ENCODE results near the gene PTPRN2.

The PTPRN2 gene

GRCh38 chr7:158270856-158271413 lies 316.7 kb downstream of the PTPRN2 start:
- no peak for DNase-seq (ENCODE audit: low read depth in 4 of 4, low spot score in 1 of 4)

GRCh38 chr7:158270106-158270775 lies 317.4 kb downstream of the PTPRN2 start:
- DNase-seq (ENCODE audit: low read depth in 4 of 4, low spot score in 1 of 4), result no peak

GRCh38 chr7:158268816-158269535 lies 318.6 kb downstream of the PTPRN2 start:
- DNase-seq (ENCODE audit: low read depth in 4 of 4, low spot score in 1 of 4), result no peak

GRCh38 chr7:158267742-158268435 lies 319.7 kb downstream of the PTPRN2 start:
- no peak for DNase-seq (ENCODE audit: low read depth in 4 of 4, low spot score in 1 of 4)

- DNase-seq (ENCODE audit: low read depth in 4 of 4, low spot score in 1 of 4), result no peak
These were observed 320.5 kb downstream of the PTPRN2 start for GRCh38 chr7:158266817-158267741.

GRCh38 chr7:158266426-158266816 lies 321.2 kb downstream of the PTPRN2 start:
- no peak for DNase-seq (ENCODE audit: low read depth in 4 of 4, low spot score in 1 of 4)

- no peak for DNase-seq (ENCODE audit: low read depth in 4 of 4, low spot score in 1 of 4)
These were observed 321.9 kb downstream of the PTPRN2 start for GRCh38 chr7:158265743-158266080.

- DNase-seq (ENCODE audit: low read depth in 4 of 4, low spot score in 1 of 4), result no peak
These were observed 322.5 kb downstream of the PTPRN2 start for GRCh38 chr7:158264881-158265742.

GRCh38 chr7:158263964-158264748 lies 323.5 kb downstream of the PTPRN2 start:
- DNase-seq (ENCODE audit: low read depth in 4 of 4, low spot score in 1 of 4), result no peak

- no peak for DNase-seq (ENCODE audit: low read depth in 4 of 4, low spot score in 1 of 4)
These were observed 324.3 kb downstream of the PTPRN2 start for GRCh38 chr7:158263110-158263963.

- no peak for DNase-seq (ENCODE audit: low read depth in 4 of 4, low spot score in 1 of 4)
These were observed 325.1 kb downstream of the PTPRN2 start for GRCh38 chr7:158262284-158263109.

- no peak for DNase-seq (ENCODE audit: low read depth in 4 of 4, low spot score in 1 of 4)
These were observed 326.0 kb downstream of the PTPRN2 start for GRCh38 chr7:158261362-158262235.

- no peak for DNase-seq (ENCODE audit: low read depth in 4 of 4, low spot score in 1 of 4)
These were observed 326.9 kb downstream of the PTPRN2 start for GRCh38 chr7:158260567-158261361.

- no peak for DNase-seq (ENCODE audit: low read depth in 4 of 4, low spot score in 1 of 4)
These were observed 327.8 kb downstream of the PTPRN2 start for GRCh38 chr7:158259671-158260418.

GRCh38 chr7:158259141-158259540 lies 328.5 kb downstream of the PTPRN2 start:
- no peak for DNase-seq (ENCODE audit: low read depth in 4 of 4, low spot score in 1 of 4)
